MM.1S (cell line): ENCODE measurements around the gene DNAH9.

Experiments used
- DNase-seq: peaks from one replicate; pipeline ENCODE4 v3.0.0-alpha.2; 2015
- H2AFZ ChIP-seq: fragments of 300-600 bp; sonication (generic); 2 replicates; pipeline ENCODE4 v1.6.0; 2016; ENCODE audit warnings: antibody characterized with exemption, low read length
- H3F3A ChIP-seq: fragments of 300-600 bp; sonication (generic); 2 replicates; pipeline ENCODE4 v1.6.1; 2016; ENCODE audit warnings: mild to moderate bottlenecking, antibody characterized with exemption, low read length, moderate library complexity, mixed read lengths; ENCODE audit not compliant: insufficient read depth
- H3K27ac ChIP-seq: fragments of 300-600 bp; sonication (generic); 2 replicates; pipeline ENCODE4 v1.5.1; 2016; ENCODE audit warnings: mild to moderate bottlenecking, low read length
- H3K27me3 ChIP-seq: fragments of 300-600 bp; sonication (generic); replicated peaks from 2 replicates; pipeline ENCODE4 v1.6.0; 2016; ENCODE audit warnings: low read length; ENCODE audit not compliant: insufficient read depth
- H3K36me3 ChIP-seq: fragments of 300-600 bp; sonication (generic); replicated peaks from 2 replicates; pipeline ENCODE4 v1.6.1; 2016; ENCODE audit warnings: mild to moderate bottlenecking, low read length, mixed read lengths; ENCODE audit not compliant: insufficient read depth
- H3K4me1 ChIP-seq: fragments of 300-600 bp; sonication (generic); 2 replicates; pipeline ENCODE4 v1.6.1; 2016; ENCODE audit warnings: low read length, mixed read lengths
- H3K4me2 ChIP-seq: fragments of 300-600 bp; sonication (generic); 2 replicates; pipeline ENCODE4 v1.6.0; 2016; ENCODE audit warnings: low read depth, low read length
- H3K4me3 ChIP-seq: fragments of 300-600 bp; sonication (generic); 2 replicates; pipeline ENCODE4 v1.5.1; 2016; ENCODE audit warnings: low read length, mixed read lengths
- H3K79me2 ChIP-seq: fragments of 300-600 bp; sonication (generic); 2 replicates; pipeline ENCODE4 v1.6.1; 2016; ENCODE audit warnings: mixed run types, low read length, mixed read lengths
- H3K9ac ChIP-seq: fragments of 300-600 bp; sonication (generic); 2 replicates; pipeline ENCODE4 v1.6.1; 2016; ENCODE audit warnings: low read length, mixed read lengths
- H3K9me2 ChIP-seq: fragments of 300-600 bp; sonication (generic); replicated peaks from 2 replicates; pipeline ENCODE4 v1.6.1; 2016; ENCODE audit warnings: mild to moderate bottlenecking, low read length, mixed read lengths; ENCODE audit not compliant: insufficient read depth
- H3K9me3 ChIP-seq: fragments of 300-600 bp; sonication (generic); replicated peaks from 2 replicates; pipeline ENCODE4 v1.6.1; 2016; ENCODE audit warnings: mild to moderate bottlenecking, low read length, mixed read lengths; ENCODE audit not compliant: insufficient read depth
- H4K20me1 ChIP-seq: fragments of 300-600 bp; sonication (generic); 2 replicates; pipeline ENCODE4 v1.6.1; 2016; ENCODE audit warnings: mild to moderate bottlenecking, low read length, moderate library complexity, mixed read lengths; ENCODE audit not compliant: insufficient read depth
- EZH2 ChIP-seq: fragments of 300-600 bp; sonication (generic); optimal IDR thresholded peaks from 2 replicates; pipeline ENCODE3; 2017; ENCODE audit warnings: low read depth, mild to moderate bottlenecking, antibody characterized with exemption, low read length, mixed read lengths
- EZH2phosphoT487 ChIP-seq: fragments of 300-600 bp; sonication (generic); IDR thresholded peaks from 2 replicates; pipeline ENCODE4 v1.6.1; 2018; ENCODE audit warnings: antibody characterized with exemption, low read length
- TF ChIP-seq, protein P1 (sequence below): fragments of 300-600 bp; sonication (generic); IDR thresholded peaks from 2 replicates; pipeline ENCODE4 v1.5.1; 2016; ENCODE audit warnings: antibody characterized with exemption, low read length, mixed read lengths

Gene DNAH9, protein sequence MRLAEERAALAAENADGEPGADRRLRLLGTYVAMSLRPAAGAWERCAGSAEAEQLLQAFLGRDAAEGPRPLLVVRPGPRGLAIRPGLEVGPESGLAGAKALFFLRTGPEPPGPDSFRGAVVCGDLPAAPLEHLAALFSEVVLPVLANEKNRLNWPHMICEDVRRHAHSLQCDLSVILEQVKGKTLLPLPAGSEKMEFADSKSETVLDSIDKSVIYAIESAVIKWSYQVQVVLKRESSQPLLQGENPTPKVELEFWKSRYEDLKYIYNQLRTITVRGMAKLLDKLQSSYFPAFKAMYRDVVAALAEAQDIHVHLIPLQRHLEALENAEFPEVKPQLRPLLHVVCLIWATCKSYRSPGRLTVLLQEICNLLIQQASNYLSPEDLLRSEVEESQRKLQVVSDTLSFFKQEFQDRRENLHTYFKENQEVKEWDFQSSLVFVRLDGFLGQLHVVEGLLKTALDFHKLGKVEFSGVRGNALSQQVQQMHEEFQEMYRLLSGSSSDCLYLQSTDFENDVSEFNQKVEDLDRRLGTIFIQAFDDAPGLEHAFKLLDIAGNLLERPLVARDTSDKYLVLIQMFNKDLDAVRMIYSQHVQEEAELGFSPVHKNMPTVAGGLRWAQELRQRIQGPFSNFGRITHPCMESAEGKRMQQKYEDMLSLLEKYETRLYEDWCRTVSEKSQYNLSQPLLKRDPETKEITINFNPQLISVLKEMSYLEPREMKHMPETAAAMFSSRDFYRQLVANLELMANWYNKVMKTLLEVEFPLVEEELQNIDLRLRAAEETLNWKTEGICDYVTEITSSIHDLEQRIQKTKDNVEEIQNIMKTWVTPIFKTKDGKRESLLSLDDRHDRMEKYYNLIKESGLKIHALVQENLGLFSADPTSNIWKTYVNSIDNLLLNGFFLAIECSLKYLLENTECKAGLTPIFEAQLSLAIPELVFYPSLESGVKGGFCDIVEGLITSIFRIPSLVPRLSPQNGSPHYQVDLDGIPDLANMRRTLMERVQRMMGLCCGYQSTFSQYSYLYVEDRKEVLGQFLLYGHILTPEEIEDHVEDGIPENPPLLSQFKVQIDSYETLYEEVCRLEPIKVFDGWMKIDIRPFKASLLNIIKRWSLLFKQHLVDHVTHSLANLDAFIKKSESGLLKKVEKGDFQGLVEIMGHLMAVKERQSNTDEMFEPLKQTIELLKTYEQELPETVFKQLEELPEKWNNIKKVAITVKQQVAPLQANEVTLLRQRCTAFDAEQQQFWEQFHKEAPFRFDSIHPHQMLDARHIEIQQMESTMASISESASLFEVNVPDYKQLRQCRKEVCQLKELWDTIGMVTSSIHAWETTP (N-terminal part only)

DNA sequence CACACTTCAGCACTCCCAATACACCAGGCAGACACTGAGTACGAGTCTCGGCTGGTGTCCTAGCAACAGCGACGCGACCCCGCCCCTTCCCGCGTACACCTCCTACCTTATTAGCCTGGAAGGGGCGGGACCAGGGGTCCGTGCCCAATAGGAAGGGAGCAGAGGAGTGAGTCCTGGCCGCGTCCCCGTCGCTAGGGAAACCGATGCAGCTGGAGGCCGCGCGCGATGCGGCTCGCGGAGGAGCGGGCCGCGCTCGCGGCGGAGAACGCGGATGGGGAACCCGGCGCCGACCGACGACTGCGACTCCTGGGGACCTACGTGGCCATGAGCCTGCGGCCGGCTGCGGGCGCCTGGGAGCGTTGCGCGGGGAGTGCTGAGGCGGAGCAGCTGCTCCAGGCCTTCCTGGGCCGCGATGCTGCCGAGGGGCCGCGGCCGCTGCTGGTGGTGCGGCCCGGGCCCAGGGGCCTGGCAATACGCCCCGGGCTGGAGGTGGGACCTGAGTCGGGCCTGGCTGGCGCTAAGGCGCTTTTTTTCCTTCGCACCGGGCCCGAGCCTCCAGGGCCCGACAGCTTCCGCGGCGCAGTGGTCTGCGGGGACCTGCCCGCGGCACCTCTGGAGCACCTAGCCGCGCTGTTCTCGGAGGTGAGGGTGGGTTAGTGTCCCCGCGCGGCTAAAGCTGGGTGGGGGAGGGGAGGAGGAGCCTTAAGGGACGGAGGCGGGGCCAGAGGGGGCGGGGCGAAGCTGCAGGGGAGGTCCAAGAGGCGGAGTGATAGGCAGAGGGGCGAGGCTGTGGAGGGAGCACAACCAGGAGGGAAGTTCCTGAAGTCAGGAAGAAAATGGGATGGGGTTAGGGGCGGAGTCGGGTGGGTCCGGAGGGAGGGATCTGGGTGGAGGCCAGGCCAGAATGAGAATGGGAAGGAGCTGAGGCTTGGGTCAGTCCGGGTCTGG, at the start of gene DNAH9:
TSS of gene DNAH9 (plus strand) at position 197 of the 948 bp plus-strand sequence. CDS start at position 226, 29 bp downstream.
- H3K9ac ChIP-seq, result no peak within 1 kb of the TSS
- H3K27me3 ChIP-seq, result no peaks in the 10 kb centered on the region
- H3K4me2 ChIP-seq, result no peak within 1 kb of the TSS
- no peaks in the 10 kb centered on the region for H3K9me2 ChIP-seq
- H3K36me3 ChIP-seq, result no peaks in the 10 kb centered on the region
- H3K4me3 ChIP-seq, result no peak within 1 kb of the TSS
- no peaks in the 10 kb centered on the region for H3K4me1 ChIP-seq
- no peaks in the 10 kb centered on the region for H4K20me1 ChIP-seq
- no peaks in the 10 kb centered on the region for H3F3A ChIP-seq
- TF ChIP-seq EZH2 (no peak), EZH2phosphoT487 (no peak)
- TF ChIP-seq, protein P1, sequence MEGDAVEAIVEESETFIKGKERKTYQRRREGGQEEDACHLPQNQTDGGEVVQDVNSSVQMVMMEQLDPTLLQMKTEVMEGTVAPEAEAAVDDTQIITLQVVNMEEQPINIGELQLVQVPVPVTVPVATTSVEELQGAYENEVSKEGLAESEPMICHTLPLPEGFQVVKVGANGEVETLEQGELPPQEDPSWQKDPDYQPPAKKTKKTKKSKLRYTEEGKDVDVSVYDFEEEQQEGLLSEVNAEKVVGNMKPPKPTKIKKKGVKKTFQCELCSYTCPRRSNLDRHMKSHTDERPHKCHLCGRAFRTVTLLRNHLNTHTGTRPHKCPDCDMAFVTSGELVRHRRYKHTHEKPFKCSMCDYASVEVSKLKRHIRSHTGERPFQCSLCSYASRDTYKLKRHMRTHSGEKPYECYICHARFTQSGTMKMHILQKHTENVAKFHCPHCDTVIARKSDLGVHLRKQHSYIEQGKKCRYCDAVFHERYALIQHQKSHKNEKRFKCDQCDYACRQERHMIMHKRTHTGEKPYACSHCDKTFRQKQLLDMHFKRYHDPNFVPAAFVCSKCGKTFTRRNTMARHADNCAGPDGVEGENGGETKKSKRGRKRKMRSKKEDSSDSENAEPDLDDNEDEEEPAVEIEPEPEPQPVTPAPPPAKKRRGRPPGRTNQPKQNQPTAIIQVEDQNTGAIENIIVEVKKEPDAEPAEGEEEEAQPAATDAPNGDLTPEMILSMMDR, result no peak
- DNase-seq, result no peak
- H2AFZ ChIP-seq, result no peak within 1 kb of the TSS
- no peaks in the 10 kb centered on the region for H3K79me2 ChIP-seq
- H3K27ac ChIP-seq, result no peak within 1 kb of the TSS
- no peaks in the 10 kb centered on the region for H3K9me3 ChIP-seq

DNA sequence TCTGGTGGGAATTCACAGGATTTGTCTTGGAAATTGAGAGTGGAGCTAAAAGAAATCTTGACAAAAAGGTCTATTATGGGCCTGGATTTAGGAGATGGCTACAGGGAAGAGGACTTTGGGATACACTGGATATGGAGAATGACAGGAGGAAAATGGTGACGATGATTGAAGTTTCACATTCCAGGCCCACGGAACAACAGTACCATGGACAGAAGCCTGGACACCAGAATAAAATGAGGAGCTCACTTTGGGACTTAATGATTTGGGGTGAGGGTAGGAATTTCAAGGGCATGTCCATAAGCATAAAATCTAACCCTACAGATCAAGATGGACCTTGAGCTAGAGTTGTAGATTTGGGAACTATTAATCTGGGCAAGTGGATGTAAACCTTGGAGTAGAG, 47.8 kb upstream of the DNAH9 start:
- TF ChIP-seq, protein P1, result no peak
- TF ChIP-seq EZH2phosphoT487, result no peak
- TF ChIP-seq EZH2, result no peak

More for the DNA sequence above, 47.8 kb upstream of the DNAH9 start:
- H3K4me1 ChIP-seq, result no peaks in the 10 kb centered on the region
- no peak overlapping the region for H3K9ac ChIP-seq
- no peaks in the 10 kb centered on the region for H3K79me2 ChIP-seq
- H4K20me1 ChIP-seq, result no peaks in the 10 kb centered on the region
- no peaks in the 10 kb centered on the region for H3K9me3 ChIP-seq
- no peaks in the 10 kb centered on the region for H3K36me3 ChIP-seq
- no peaks in the 10 kb centered on the region for H3K27me3 ChIP-seq
- no peak overlapping the region for H3K4me2 ChIP-seq
- no peak for DNase-seq
- H3K9me2 ChIP-seq, result no peaks in the 10 kb centered on the region
- H2AFZ ChIP-seq, result no peak overlapping the region
- no peak overlapping the region for H3K4me3 ChIP-seq
- H3K27ac ChIP-seq, result no peak overlapping the region
- no peaks in the 10 kb centered on the region for H3F3A ChIP-seq
